Heart left ventricle (tissue), 16 donors: ENCODE measurements around the gene PLCH1. TPM values are rescaled to one million over a fixed set of nuclear protein-coding genes. Genes with fewer than 3 reads are reported as not detected.

Experiments used
- ATAC-seq, 4 donors: fragments of 200-7000 bp; cut with Tn5 transposase; one replicate each; pipeline ENCODE4 v1.9.1; 2020 to 2022; ENCODE audit warnings: moderate library complexity in 4 of 4, mild to moderate bottlenecking in 3 of 4, moderate number of reproducible peaks in 1 of 4
- DNase-seq, 5 donors: peaks; one replicate each; pipeline ENCODE4 v3.0.0-alpha.2; 2020
- H3K27ac ChIP-seq, 12 donors: fragments of 200-600 bp; sonication (generic) in 4 of 12; one replicate each; pipeline versions ENCODE4 v1.5.0 to v1.8.0; 2016 to 2022; ENCODE audit warnings: mild to moderate bottlenecking in 2 of 12
- H3K27me3 ChIP-seq, 9 donors: fragments of 200-600 bp; sonication (generic) in 2 of 9; one replicate each; pipeline versions ENCODE4 v1.5.1 to v1.8.0; 2016 to 2022; ENCODE audit warnings: mild to moderate bottlenecking in 3 of 9
- H3K36me3 ChIP-seq, 9 donors: fragments of 200-600 bp; sonication (generic) in 2 of 9; one replicate each; pipeline versions ENCODE4 v1.5.0 to v1.8.0; 2018 to 2022; ENCODE audit warnings: mild to moderate bottlenecking in 2 of 9
- H3K4me1 ChIP-seq, 12 donors: fragments of 200-600 bp; sonication (generic) in 4 of 12; one replicate each; pipeline versions ENCODE4 v1.5.0 to v1.8.0; 2016 to 2022; ENCODE audit warnings: mild to moderate bottlenecking in 3 of 12
- H3K4me3 ChIP-seq, 12 donors: fragments of 200-600 bp; sonication (generic) in 4 of 12; one replicate each; pipeline versions ENCODE4 v1.5.0 to v1.8.0; 2017 to 2022; ENCODE audit warnings: mild to moderate bottlenecking in 9 of 12, moderate library complexity in 4 of 12
- H3K9me3 ChIP-seq, 12 donors: fragments of 200-600 bp; sonication (generic) in 4 of 12; one replicate each; pipeline versions ENCODE4 v1.5.0 to v1.8.0; 2016 to 2022; ENCODE audit warnings: mild to moderate bottlenecking in 1 of 12
- CTCF ChIP-seq, 12 donors: fragments of 200-600 bp; sonication (generic) in 4 of 12; IDR thresholded peaks; one replicate each; pipeline versions ENCODE4 v1.5.0 to v1.8.0; 2018 to 2022; ENCODE audit warnings: antibody characterized with exemption in 12 of 12, mild to moderate bottlenecking in 5 of 12
- POLR2A ChIP-seq, 2 donors: fragments of 450-650 bp; IDR thresholded peaks; one replicate each; pipeline ENCODE4 v1.6.1; 2017; ENCODE audit warnings: antibody characterized with exemption in 2 of 2, mild to moderate bottlenecking in 2 of 2, moderate library complexity in 2 of 2
- WGBS, 4 donors: extraction: QIAGEN DNeasy Blood & Tissue Kit in 2 of 4; methylation state at CpG; one replicate each; pipeline versions ENCODE4 v1.1.5 to v1.1.7; 2013 to 2018; 5-methylcytosine and 5-hydroxymethylcytosine counted together
- intact Hi-C, 10 donors: fragments of 100-400 bp; cut with DNase I; formaldehyde crosslinking; loops; one replicate each; pipeline versions ENCODE4 v1.11.1 to v1.14.2; 2022
- polyA plus RNA-seq, 2 donors: library from polyadenylated mRNA; stranded (reverse); fragments of 200-250 nt; gene quantifications; one replicate each; pipeline ENCODE4 v1.2.3, GENCODE V29; 2013
- total RNA-seq, 9 donors: library from RNA; depleted of rRNA in 2 of 9; stranded (reverse); fragments of >200 nt in 2 of 9; fragmentation: NEBNext Ultra II Directional in 3 of 9; extraction: Animal tissue kit (Norgen Biotek cat#: 25700) in 3 of 9; gene quantifications; one replicate each; pipeline versions ENCODE4 v1.1.0 to v1.2.4, GENCODE V29; 2016 to 2023
- donor health status: ischemic (EF 13 %, LVEDD 7.1; RV severe dilation, severe dysfunction).
- donor health status: healthy with polysubstance abuse.
- donor health status: DM: no; HTN: yes; CAD: no.
- donor health status: DM: no; HTN: no; CAD: no.
- donor health status: ischemic (EF 25% LVEDD 6.9; RV normal size, moderate dysfunction).
- donor health status: ischemic (EF 25% LVEDD 5.7; RV mildly dilated, moderate dysfunction).
- donor health status: healthy.
- donor health status: DM: yes; HTN: yes; CAD: no.
- donor health status: ischemic (EF 35%, LVEDD 5.7; RV mildly dilated, moderate dysfunction).
- donor health status: nonischemic (EF 11% LVEDD 7.7; RV severe dilation, severe dysfunction).
- donor health status: DM: yes; HTN: yes; CAD: no.
- donor health status: PGD.
- donor health status: ischemic (EF 29% LVEDD 5.4; RV normal size, mild dysfunction).
- donor health status: nonischemic (EF 23%, LVEDD 6.1; RV moderate dilation, normal function).

The PLCH1 gene
- total and polyA plus RNA-seq, 11 donors: 0.07 to 2.7 (median 0.23) TPM

- Histone ChIP-seq H3K9me3 (peaks cover 0 to 22% (median 9%) of the 10 kb centered on the region in 12 donors), H3K27me3 (no peaks in the 10 kb centered on the region), H3K4me3 (no peak overlapping the region), H3K27ac (no peak overlapping the region), H3K4me1 (no peaks in the 10 kb centered on the region), H3K36me3 (peaks cover 0 to 27% (median 0%) of the 10 kb centered on the region in 9 donors)
- DNase-seq: no peak
- intact Hi-C loops: no loop called here
- TF ChIP-seq POLR2A (IDR thresholded peaks at IDR 0.05) (no peak), CTCF (IDR thresholded peaks at IDR 0.05) (no peak)
- ATAC-seq: no peak
Observed at GRCh38 chr3:155785662-155786295, 40.9 kb upstream of the PLCH1 start.

GRCh38 chr3:155782390-155782953, 37.6 kb upstream of the PLCH1 start:
- H3K4me1 ChIP-seq: no peaks in the 10 kb centered on the region
- TF ChIP-seq POLR2A (IDR thresholded peaks at IDR 0.05) (no peak), CTCF (IDR thresholded peaks at IDR 0.05) (no peak)
- 96 to 100% (median 99%) methylated on average over 1 of the region's 1 CpG for WGBS, 4 donors
- H3K36me3 ChIP-seq: peaks cover 0 to 41% (median 4%) of the 10 kb centered on the region in 9 donors
- no peak for ATAC-seq
- H3K27me3 ChIP-seq: no peaks in the 10 kb centered on the region
- H3K27ac ChIP-seq: no peak overlapping the region
- DNase-seq: no peak
- intact Hi-C loops: no loop called here
- H3K9me3 ChIP-seq: peaks cover 0 to 22% (median 9%) of the 10 kb centered on the region in 12 donors
- no peak overlapping the region for H3K4me3 ChIP-seq

DNA sequence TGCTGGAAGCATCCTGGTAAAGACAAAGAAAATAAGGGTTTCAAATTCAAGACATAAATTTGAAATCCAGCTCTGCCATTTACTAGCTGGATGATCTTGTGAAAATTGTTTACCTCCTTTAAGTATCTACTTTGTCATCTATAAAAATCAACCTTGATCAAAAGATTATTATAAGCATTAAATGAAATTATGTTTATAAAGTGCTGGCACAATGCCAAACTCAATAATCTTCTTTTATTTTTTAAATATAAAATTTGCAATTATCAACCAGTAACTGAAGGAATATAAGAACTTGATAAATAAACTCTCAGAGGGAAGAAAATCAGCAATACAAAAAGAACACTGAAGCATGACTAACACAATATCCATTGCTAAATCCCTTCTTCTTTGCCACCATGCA, 35.4 kb upstream of the PLCH1 start:
- TF ChIP-seq POLR2A (IDR thresholded peaks at IDR 0.05) (no peak), CTCF (IDR thresholded peaks at IDR 0.05) (no peak)
- Histone ChIP-seq H3K4me1 (no peaks in the 10 kb centered on the region), H3K36me3 (peaks cover 0 to 47% (median 4%) of the 10 kb centered on the region in 9 donors), H3K27ac (no peak overlapping the region), H3K27me3 (no peaks in the 10 kb centered on the region), H3K4me3 (no peak overlapping the region), H3K9me3 (peaks cover 0 to 22% (median 9%) of the 10 kb centered on the region in 12 donors)
- ATAC-seq: no peak
- intact Hi-C loops: no loop called here
- DNase-seq: no peak

- peaks cover 0 to 20% (median 9%) of the 10 kb centered on the region in 12 donors for H3K9me3 ChIP-seq
- no peak overlapping the region for H3K4me3 ChIP-seq
- DNase-seq (no peak), ATAC-seq (no peak)
- peaks cover 0 to 52% (median 13%) of the 10 kb centered on the region in 9 donors for H3K36me3 ChIP-seq
- intact Hi-C loops: no loop called here
- no peaks in the 10 kb centered on the region for H3K4me1 ChIP-seq
- H3K27me3 ChIP-seq: no peaks in the 10 kb centered on the region
- TF ChIP-seq POLR2A (IDR thresholded peaks at IDR 0.05): no peak
- no peak for TF ChIP-seq CTCF (IDR thresholded peaks at IDR 0.05)
- no peak overlapping the region for H3K27ac ChIP-seq
Observed at GRCh38 chr3:155778462-155778861, 33.6 kb upstream of the PLCH1 start.
